C4-2B (cell line): ENCODE data around the gene INPP5J.

Experiments used
- ZFX ChIP-seq: fragments of 450-650 bp; IDR thresholded peaks from 2 replicates; pipeline ENCODE4 v1.6.1; 2017
- TF ChIP-seq, protein P1 (sequence below): fragments of 450-650 bp; conservative IDR thresholded peaks from 2 replicates; pipeline ENCODE4 v1.5.1; 2017; ENCODE audit warnings: mild to moderate bottlenecking

GRCh38 chr22:31090217-31091085, 32.3 kb upstream of the INPP5J start:
- TF ChIP-seq, protein P1, sequence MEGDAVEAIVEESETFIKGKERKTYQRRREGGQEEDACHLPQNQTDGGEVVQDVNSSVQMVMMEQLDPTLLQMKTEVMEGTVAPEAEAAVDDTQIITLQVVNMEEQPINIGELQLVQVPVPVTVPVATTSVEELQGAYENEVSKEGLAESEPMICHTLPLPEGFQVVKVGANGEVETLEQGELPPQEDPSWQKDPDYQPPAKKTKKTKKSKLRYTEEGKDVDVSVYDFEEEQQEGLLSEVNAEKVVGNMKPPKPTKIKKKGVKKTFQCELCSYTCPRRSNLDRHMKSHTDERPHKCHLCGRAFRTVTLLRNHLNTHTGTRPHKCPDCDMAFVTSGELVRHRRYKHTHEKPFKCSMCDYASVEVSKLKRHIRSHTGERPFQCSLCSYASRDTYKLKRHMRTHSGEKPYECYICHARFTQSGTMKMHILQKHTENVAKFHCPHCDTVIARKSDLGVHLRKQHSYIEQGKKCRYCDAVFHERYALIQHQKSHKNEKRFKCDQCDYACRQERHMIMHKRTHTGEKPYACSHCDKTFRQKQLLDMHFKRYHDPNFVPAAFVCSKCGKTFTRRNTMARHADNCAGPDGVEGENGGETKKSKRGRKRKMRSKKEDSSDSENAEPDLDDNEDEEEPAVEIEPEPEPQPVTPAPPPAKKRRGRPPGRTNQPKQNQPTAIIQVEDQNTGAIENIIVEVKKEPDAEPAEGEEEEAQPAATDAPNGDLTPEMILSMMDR: no peak
- TF ChIP-seq ZFX: no peak
